GM19372 (cell line): ENCODE measurements around the gene CTNNB1.
A peak's percentile ranks its signal among the peaks of the same experiment; 100 is the strongest.

Experiments
- ATAC-seq: cut with Tn5 transposase; IDR thresholded peaks from one replicate; pipeline ENCODE4 v1.9.1; 2021; ENCODE audit warnings: mild to moderate bottlenecking, low read depth, moderate library complexity; ENCODE audit not compliant: unreplicated experiment

The CTNNB1 gene

GRCh38 chr3:41198950-41199865 lies at the start of gene CTNNB1:
CTNNB1 (plus strand) TSS chr3:41199505; CDS start chr3:41224069, 24,564 bp downstream.
- peak; percentile 62 for ATAC-seq

- no peak for ATAC-seq
Measured at GRCh38 chr3:41155834-41156233, 43.5 kb upstream of the CTNNB1 start.

GRCh38 chr3:41158947-41159346 lies 40.4 kb upstream of the CTNNB1 start:
- ATAC-seq, result no peak

GRCh38 chr3:41159588-41160189 lies 39.6 kb upstream of the CTNNB1 start:
- ATAC-seq, result no peak

- no peak for ATAC-seq
Measured at GRCh38 chr3:41162541-41162940, 36.8 kb upstream of the CTNNB1 start.

GRCh38 chr3:41163006-41163405 lies 36.3 kb upstream of the CTNNB1 start:
- no peak for ATAC-seq

GRCh38 chr3:41163421-41163820 lies 35.9 kb upstream of the CTNNB1 start:
- no peak for ATAC-seq

GRCh38 chr3:41164777-41165176 lies 34.5 kb upstream of the CTNNB1 start:
- no peak for ATAC-seq

GRCh38 chr3:41167722-41168497 lies 31.4 kb upstream of the CTNNB1 start:
- ATAC-seq, result no peak

- no peak for ATAC-seq
Measured at GRCh38 chr3:41169023-41169422, 30.3 kb upstream of the CTNNB1 start.

- ATAC-seq, result no peak
Measured at GRCh38 chr3:41173926-41174885, 25.1 kb upstream of the CTNNB1 start.

- no peak for ATAC-seq
Measured at GRCh38 chr3:41175365-41175764, 23.9 kb upstream of the CTNNB1 start.

GRCh38 chr3:41176596-41176995 lies 22.7 kb upstream of the CTNNB1 start:
- no peak for ATAC-seq

GRCh38 chr3:41178576-41178975 lies 20.7 kb upstream of the CTNNB1 start:
- ATAC-seq, result no peak

- no peak for ATAC-seq
Measured at GRCh38 chr3:41180396-41180795, 18.9 kb upstream of the CTNNB1 start.

- no peak for ATAC-seq
Measured at GRCh38 chr3:41182504-41183059, 16.7 kb upstream of the CTNNB1 start.

- ATAC-seq, result no peak
Measured at GRCh38 chr3:41184394-41184793, 14.9 kb upstream of the CTNNB1 start.

- no peak for ATAC-seq
Measured at GRCh38 chr3:41186297-41186696, 13.0 kb upstream of the CTNNB1 start.

- no peak for ATAC-seq
Measured at GRCh38 chr3:41188306-41188705, 11.0 kb upstream of the CTNNB1 start.
